RWPE1 (cell line): Measurements from ENCODE around the gene RXRA.

Source experiments
- CTCF ChIA-PET: fragments of 350-600 bp; sonication (Branson Sonifier 250); formaldehyde crosslinking; extraction: SDS; loops from one replicate; lab custom pipeline; 2021; lab: Yijun Ruan, JAX
- POLR2A ChIA-PET: fragments of 400-600 bp; formaldehyde crosslinking; extraction: SDS; loops from one replicate; lab custom pipeline; 2020; ENCODE audit warnings: antibody characterized with exemption; ENCODE audit not compliant: low non-redundant PET; lab: Yijun Ruan, JAX
- DNase-seq: peaks from one replicate; pipeline ENCODE4 v3.0.0; 2012; ENCODE audit warnings: low spot score
- H3K27ac ChIP-seq: fragments of 450-650 bp; 2 replicates; pipeline ENCODE4 v1.5.1; 2017
- TF ChIP-seq, protein P1 (sequence below): fragments of 450-650 bp; conservative IDR thresholded peaks from 2 replicates; pipeline ENCODE4 v1.5.1; 2017; ENCODE audit warnings: low read depth, mild to moderate bottlenecking

Gene RXRA

DNA sequence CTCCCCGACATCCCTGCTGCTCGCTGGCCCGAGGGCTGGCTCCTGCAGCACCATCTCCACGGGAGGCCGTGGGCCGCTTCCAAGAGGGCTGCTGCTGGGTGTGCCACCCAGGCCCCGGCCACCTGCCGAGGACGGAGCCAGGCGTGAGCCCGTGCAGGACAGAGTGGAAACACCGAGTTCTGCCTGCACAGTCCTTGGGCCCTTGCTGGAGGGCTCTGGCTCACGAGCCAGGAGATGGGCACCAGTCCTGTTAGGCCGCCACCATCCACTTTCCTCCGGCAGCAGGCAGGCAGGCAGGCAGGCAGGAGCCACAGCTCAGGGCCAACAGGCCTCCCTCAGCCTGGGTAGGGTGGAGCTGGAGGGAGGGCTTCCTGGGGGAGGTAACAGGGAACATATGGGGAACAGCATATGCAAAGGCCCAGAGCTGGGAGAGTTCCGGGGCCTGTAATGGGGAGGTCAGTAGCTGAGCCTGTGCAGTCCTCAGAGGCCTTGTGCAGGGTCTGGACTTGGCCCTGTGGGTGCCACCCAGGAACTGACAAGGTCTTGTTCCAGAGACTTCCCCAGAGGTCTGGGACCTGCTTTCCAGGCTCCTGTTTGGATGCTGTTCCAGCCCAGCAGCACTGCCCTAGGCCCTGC lies 31.9 kb downstream of the RXRA start:
- POLR2A ChIA-PET = no interaction called here
- CTCF ChIA-PET = interaction anchor here (0.6 to 1.1 kb wide), 3 partner anchors 49 to 876 kb away, joined by 3 read pairs; no protein-coding TSS in a partner anchor
- TF ChIP-seq, protein P1, sequence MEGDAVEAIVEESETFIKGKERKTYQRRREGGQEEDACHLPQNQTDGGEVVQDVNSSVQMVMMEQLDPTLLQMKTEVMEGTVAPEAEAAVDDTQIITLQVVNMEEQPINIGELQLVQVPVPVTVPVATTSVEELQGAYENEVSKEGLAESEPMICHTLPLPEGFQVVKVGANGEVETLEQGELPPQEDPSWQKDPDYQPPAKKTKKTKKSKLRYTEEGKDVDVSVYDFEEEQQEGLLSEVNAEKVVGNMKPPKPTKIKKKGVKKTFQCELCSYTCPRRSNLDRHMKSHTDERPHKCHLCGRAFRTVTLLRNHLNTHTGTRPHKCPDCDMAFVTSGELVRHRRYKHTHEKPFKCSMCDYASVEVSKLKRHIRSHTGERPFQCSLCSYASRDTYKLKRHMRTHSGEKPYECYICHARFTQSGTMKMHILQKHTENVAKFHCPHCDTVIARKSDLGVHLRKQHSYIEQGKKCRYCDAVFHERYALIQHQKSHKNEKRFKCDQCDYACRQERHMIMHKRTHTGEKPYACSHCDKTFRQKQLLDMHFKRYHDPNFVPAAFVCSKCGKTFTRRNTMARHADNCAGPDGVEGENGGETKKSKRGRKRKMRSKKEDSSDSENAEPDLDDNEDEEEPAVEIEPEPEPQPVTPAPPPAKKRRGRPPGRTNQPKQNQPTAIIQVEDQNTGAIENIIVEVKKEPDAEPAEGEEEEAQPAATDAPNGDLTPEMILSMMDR = no peak

DNA sequence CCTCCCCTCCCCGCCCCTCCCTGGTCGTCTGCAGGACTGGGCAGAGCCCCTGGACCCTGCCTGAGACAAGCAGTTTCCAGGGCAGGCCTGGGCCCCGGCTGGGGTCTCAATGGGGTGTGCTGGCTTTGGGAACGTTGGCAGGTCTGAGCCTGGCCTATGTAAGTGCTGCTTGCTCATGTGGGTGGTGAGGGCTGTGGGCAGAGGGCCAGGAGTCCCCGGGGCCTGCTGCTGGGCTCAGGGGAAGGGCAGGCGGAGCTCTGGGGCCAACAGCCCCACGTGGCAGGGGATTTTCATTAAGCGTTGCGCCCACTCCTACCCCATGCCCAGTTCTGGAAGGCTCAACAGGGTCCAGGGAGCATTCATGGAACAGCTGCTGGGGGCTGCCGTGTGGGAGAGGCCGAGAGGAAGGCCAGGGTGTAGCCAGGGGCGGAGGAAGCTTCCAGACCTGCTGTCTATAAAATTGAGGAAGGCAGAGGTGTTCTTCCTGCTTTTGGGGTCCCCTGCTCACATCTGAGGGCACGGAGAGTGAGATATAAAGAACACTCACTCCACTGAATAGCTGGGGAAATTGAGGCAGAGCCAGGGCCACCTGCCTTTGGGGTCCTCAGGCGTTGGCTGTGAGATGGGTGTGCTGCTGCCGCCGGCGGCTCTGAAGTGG lies 32.5 kb downstream of the RXRA start:
- TF ChIP-seq, protein P1 = no peak
- CTCF ChIA-PET = interaction anchor here (0.6 to 1.1 kb wide), 3 partner anchors 48 to 876 kb away, joined by 3 read pairs; no protein-coding TSS in a partner anchor
- DNase-seq = peak; percentile 78

More for the DNA sequence above, 31.9 kb downstream of the RXRA start:
- DNase-seq = no peak
- H3K27ac ChIP-seq = peak overlapping the region; percentile 100

DNA sequence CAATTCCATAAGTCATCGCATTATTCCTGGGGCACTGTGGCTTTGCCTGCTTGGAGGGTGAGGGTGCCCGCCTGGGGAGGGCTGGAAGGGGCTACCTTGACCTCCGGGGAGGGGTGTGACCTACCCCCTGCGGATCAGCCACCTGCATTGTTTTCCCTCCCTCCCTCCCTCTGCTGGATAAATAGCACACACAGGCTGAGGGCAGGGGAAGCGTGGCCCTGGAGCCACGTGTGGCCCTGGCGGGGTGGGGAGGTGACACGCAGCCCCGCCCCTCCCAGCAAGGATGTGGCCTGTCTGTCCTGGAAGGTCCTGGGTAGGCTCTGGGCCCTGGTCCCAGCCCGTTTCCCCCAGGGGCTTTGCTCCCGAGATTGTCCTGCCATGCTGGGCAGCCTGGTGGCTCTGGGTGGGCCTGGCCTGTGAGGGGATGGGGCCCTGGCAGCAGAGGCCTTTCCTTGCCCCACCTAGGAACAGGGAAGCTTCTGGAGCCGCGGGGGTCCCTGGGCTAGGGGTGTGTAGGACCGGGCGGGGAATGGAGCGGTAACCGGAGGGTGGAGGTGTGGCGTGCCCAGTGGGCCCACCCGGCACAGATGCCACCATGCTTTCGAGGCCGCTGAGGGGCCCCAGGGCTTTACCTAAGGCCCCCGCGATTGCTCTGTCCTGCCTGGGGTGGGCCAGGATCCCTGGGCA lies 33.4 kb downstream of the RXRA start:
- CTCF ChIA-PET = interaction anchor here (1.1 kb wide), 1 partner anchor 47 kb away, joined by 3 read pairs; no protein-coding TSS in a partner anchor
- POLR2A ChIA-PET = interaction anchor here (0.8 kb wide), 1 partner anchor 19 kb away, joined by 3 read pairs; no protein-coding TSS in a partner anchor
- H3K27ac ChIP-seq = peak overlapping the region; percentile 100
- TF ChIP-seq, protein P1 = no peak
- no peak for DNase-seq

More for the DNA sequence above, 32.5 kb downstream of the RXRA start:
- POLR2A ChIA-PET = interaction anchor here (0.8 kb wide), 1 partner anchor 19 kb away, joined by 3 read pairs; no protein-coding TSS in a partner anchor
- peak overlapping the region; percentile 100 for H3K27ac ChIP-seq

DNA sequence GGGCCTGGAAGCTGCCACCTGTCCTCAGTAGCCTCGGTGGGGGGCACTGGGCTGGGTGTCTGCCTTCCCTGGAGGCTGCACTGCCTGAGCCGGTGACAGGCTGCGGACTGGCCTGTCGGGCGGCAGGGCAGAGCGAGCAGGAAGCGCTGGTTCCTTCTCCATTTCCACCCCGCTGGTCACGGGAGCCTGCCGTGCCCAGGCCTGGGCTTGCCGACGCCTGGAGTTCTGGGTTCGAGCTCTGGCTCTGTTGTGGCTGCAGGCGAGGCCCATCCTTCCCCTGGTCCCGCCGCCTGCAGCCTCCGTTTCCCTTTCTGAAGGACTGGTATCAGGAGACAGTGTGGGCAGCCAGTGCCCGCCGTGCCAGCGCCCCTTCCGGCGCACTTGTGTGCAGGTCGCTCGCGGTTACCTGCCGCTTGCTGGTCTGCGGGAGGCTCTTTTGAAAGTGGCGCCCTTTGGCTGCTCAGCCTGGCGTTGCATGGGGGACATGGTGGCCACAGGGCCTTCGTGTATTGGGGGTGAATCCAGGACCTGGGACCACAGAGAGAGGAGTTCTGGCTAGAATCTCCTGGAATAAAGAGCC lies 34.0 kb downstream of the RXRA start:
- DNase-seq = no peak
- ChIA-PET POLR2A (no interaction called here), CTCF (interaction anchor here (0.6 to 1.0 kb wide), 3 partner anchors 35 to 189 kb away, joined by 3 to 4 read pairs (median 3); no protein-coding TSS in a partner anchor)
- TF ChIP-seq, protein P1 = no peak
- H3K27ac ChIP-seq = peak overlapping the region; percentile 100

DNA sequence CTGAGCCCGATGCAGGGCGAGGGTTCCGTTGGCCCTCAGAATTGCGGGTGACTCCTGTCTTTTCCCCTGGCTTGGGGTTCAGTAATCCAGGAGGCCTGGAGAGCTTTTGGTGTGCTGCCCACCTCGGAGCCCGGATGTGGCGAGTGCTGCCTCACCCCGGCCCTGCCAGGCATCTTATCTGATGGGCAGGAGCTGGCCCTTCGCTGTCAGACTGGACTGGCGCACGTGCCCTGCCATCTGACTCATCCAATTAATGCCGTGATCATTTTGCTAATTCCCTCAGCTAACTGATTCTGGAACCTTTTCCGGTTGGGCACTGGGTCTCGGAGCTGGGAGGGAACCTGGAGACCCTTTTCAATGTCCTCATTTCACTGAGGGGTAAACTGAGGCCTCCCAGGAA lies 34.6 kb downstream of the RXRA start:
- DNase-seq = peak; percentile 71
- H3K27ac ChIP-seq = peak overlapping the region; percentile 100
- ChIA-PET POLR2A (interaction anchor here (0.6 kb wide), 1 partner anchor 32 kb away, joined by 3 read pairs; no protein-coding TSS in a partner anchor), CTCF (interaction anchor here (0.6 to 1.0 kb wide), 3 partner anchors 34 to 190 kb away, joined by 3 to 4 read pairs (median 3); no protein-coding TSS in a partner anchor)
- TF ChIP-seq, protein P1 = no peak
